Activated CD4-positive, alpha-beta T cell treated with anti-CD3 and anti-CD28 coated beads for 24 hours (primary cell): Measurements from ENCODE around the gene LTBP4.

Source experiments
- DNase-seq, 2 donors: peaks; one replicate each; pipeline ENCODE4 v3.0.0-alpha.2; 2020; ENCODE audit warnings: low read depth in 2 of 2

Gene LTBP4

GRCh38 chr19:40596608-40597328, 4.4 kb upstream of the LTBP4 start:
- DNase-seq: no peak

- DNase-seq: no peak
Observed at GRCh38 chr19:40597329-40597838, 3.8 kb upstream of the LTBP4 start.

GRCh38 chr19:40598121-40598917, 2.9 kb upstream of the LTBP4 start:
- peak; percentile 78 to 79 for DNase-seq

GRCh38 chr19:40598918-40599307, 2.3 kb upstream of the LTBP4 start:
- no peak for DNase-seq

- no peak for DNase-seq
Observed at GRCh38 chr19:40599331-40599901, 1.8 kb upstream of the LTBP4 start.

- no peak for DNase-seq
Observed at GRCh38 chr19:40599902-40600569, 1.1 kb upstream of the LTBP4 start.

GRCh38 chr19:40600570-40601133, 517 bp upstream of the LTBP4 start:
- no peak for DNase-seq

GRCh38 chr19:40603071-40603388, 1.9 kb downstream of the LTBP4 start:
- no peak for DNase-seq

GRCh38 chr19:40603389-40604170, 2.4 kb downstream of the LTBP4 start:
- peak; percentile 90 to 93 for DNase-seq

- DNase-seq: no peak
Observed at GRCh38 chr19:40604171-40604646, 3.0 kb downstream of the LTBP4 start.

GRCh38 chr19:40604647-40605215, 3.6 kb downstream of the LTBP4 start:
- DNase-seq: no peak

- DNase-seq: peak; percentile 49 to 64
Observed at GRCh38 chr19:40605216-40605971, 4.2 kb downstream of the LTBP4 start.

GRCh38 chr19:40607311-40608239, 6.4 kb downstream of the LTBP4 start:
- no peak for DNase-seq

- DNase-seq: no peak
Observed at GRCh38 chr19:40608240-40608621, 7.1 kb downstream of the LTBP4 start.

GRCh38 chr19:40608957-40609356, 7.8 kb downstream of the LTBP4 start:
- no peak for DNase-seq

GRCh38 chr19:40609561-40610395, 8.6 kb downstream of the LTBP4 start:
- DNase-seq: peak; percentile 93 to 94

GRCh38 chr19:40610396-40611064, 9.4 kb downstream of the LTBP4 start:
- DNase-seq: peak in 1 of 2 donors; percentile 33
